Ishikawa (cell line): Measurements from ENCODE around the gene CNTN2.

Experiments
- CEBPB ChIP-seq: IDR thresholded peaks from 2 replicates; pipeline ENCODE4 v1.6.1; 2012
- CREB1 ChIP-seq: IDR thresholded peaks from 2 replicates; pipeline ENCODE4 v1.6.1; 2012; ENCODE audit warnings: low read depth
- EGR1 ChIP-seq: IDR thresholded peaks from 2 replicates; pipeline ENCODE4 v1.6.1; 2012
- EP300 ChIP-seq: IDR thresholded peaks from 2 replicates; pipeline ENCODE4 v1.6.1; 2012; ENCODE audit warnings: borderline replicate concordance
- FOXM1 ChIP-seq: IDR thresholded peaks from 2 replicates; pipeline ENCODE4 v1.6.1; 2012; ENCODE audit warnings: low read depth, borderline replicate concordance
- MAX ChIP-seq: IDR thresholded peaks from 2 replicates; pipeline ENCODE4 v1.6.1; 2012
- NFIC ChIP-seq: IDR thresholded peaks from 2 replicates; pipeline ENCODE4 v1.6.1; 2012
- RAD21 ChIP-seq: IDR thresholded peaks from 2 replicates; pipeline ENCODE4 v1.6.1; 2012; ENCODE audit warnings: low read depth
- REST ChIP-seq: IDR thresholded peaks from 2 replicates; pipeline ENCODE4 v1.6.1; 2012; ENCODE audit warnings: low read depth, mild to moderate bottlenecking
- TAF1 ChIP-seq: IDR thresholded peaks from 2 replicates; pipeline ENCODE4 v1.6.1; 2012; ENCODE audit warnings: low read depth, mild to moderate bottlenecking
- TCF12 ChIP-seq: IDR thresholded peaks from 2 replicates; pipeline ENCODE4 v1.6.1; 2012; ENCODE audit warnings: low read depth
- TEAD4 ChIP-seq: IDR thresholded peaks from 2 replicates; pipeline ENCODE4 v1.6.1; 2012
- USF1 ChIP-seq: IDR thresholded peaks from 2 replicates; pipeline ENCODE4 v1.6.1; 2012
- YY1 ChIP-seq: IDR thresholded peaks from 2 replicates; pipeline ENCODE4 v1.6.1; 2012; ENCODE audit warnings: low read depth
- ZBTB7A ChIP-seq: IDR thresholded peaks from 2 replicates; pipeline ENCODE4 v1.6.1; 2012; ENCODE audit warnings: low read depth

The CNTN2 gene

GRCh38 chr1:205017766-205018165 is 25.2 kb upstream of the CNTN2 start:
- TF ChIP-seq RAD21 (no peak), CEBPB (no peak), USF1 (no peak), TEAD4 (no peak), TCF12 (no peak), NFIC (no peak), REST (no peak), CREB1 (no peak), EP300 (no peak), TAF1 (no peak)

- no peak for TF ChIP-seq CREB1
- no peak for TF ChIP-seq YY1
- TF ChIP-seq RAD21: no peak
- TF ChIP-seq ZBTB7A: no peak
- TF ChIP-seq USF1: no peak
Observed at GRCh38 chr1:205018381-205018780, 24.6 kb upstream of the CNTN2 start.

GRCh38 chr1:205020466-205020865 is 22.5 kb upstream of the CNTN2 start:
- TF ChIP-seq TEAD4 (no peak), EGR1 (no peak), MAX (no peak), CEBPB (no peak), TCF12 (no peak), TAF1 (no peak), REST (no peak), CREB1 (no peak), FOXM1 (no peak), USF1 (no peak), RAD21 (no peak), ZBTB7A (no peak), NFIC (no peak), EP300 (no peak), YY1 (no peak)

GRCh38 chr1:205024679-205025078 is 18.3 kb upstream of the CNTN2 start:
- TF ChIP-seq EGR1: no peak

GRCh38 chr1:205025239-205025638 is 17.8 kb upstream of the CNTN2 start:
- TF ChIP-seq CEBPB (no peak), EP300 (no peak), MAX (no peak), TAF1 (no peak), REST (no peak), CREB1 (no peak), NFIC (no peak), FOXM1 (no peak), EGR1 (no peak), ZBTB7A (no peak), TEAD4 (no peak), USF1 (no peak), RAD21 (no peak), YY1 (no peak), TCF12 (no peak)
